ENCODE results near the gene AAK1. TPM values are rescaled to one million over a fixed set of nuclear protein-coding genes. Genes with fewer than 3 reads are reported as not detected.
"Not testable (repeated sequence)": the region's sequence is repeated elsewhere in the genome, so short reads cannot be mapped to it uniquely, and the experiment has no call there.

Gene AAK1
- total RNA-seq, 1 donor from 2014 or later, result 20.8 TPM

DNA sequence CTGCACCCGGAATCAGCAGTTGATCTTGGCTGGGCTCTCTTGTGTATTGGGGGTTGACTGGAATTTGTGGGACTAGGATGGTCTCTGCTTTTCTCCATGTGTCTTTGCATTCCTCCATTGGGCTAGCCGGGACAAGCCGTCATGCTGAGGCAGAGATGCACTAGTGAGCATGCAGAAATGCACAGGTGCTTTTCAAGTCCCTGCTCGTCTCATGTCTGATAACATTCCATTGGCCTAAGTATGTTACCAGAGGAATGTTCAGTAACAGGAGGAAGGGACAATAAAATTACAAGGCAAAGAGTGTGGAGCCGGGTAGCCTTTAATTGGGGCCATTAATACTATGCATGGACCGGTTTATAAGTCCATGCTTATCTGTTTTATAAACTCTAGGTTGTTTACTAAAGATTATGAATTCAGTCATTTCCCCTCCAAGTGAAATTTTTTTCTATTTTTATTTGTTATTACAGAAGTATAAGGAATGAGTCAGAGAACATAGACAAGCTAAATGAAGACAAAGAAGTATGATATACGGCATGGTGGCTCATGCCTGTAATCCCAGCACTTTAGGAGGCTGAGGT is 24.4 kb upstream of the AAK1 start:
- no peak overlapping the region for H3K27ac Mint-ChIP-seq

DNA sequence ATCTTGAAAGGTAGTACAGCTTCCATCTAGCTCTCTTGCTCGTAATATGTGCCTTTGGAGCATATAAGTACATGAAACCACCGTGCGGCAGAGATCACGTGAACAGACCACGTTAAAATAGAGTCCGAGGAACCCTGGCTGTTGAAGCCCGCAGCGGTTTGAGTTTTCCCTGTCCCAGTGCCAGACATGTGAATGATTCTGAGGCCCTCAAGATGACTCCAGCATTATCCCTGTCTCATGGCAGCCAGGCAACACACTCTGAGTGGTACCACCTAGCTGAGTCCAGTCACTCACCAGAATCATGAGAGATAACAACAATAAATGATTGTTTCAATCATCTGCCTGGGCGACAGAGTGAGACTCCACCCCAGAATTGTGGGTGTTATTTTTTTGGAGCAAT is 21.6 kb upstream of the AAK1 start:
- no peak overlapping the region for H3K4me3 ChIP-seq
- TF ChIP-seq EZH2phosphoT487 (IDR thresholded peaks at IDR 0.05), result no peak
- TF ChIP-seq, protein P1, sequence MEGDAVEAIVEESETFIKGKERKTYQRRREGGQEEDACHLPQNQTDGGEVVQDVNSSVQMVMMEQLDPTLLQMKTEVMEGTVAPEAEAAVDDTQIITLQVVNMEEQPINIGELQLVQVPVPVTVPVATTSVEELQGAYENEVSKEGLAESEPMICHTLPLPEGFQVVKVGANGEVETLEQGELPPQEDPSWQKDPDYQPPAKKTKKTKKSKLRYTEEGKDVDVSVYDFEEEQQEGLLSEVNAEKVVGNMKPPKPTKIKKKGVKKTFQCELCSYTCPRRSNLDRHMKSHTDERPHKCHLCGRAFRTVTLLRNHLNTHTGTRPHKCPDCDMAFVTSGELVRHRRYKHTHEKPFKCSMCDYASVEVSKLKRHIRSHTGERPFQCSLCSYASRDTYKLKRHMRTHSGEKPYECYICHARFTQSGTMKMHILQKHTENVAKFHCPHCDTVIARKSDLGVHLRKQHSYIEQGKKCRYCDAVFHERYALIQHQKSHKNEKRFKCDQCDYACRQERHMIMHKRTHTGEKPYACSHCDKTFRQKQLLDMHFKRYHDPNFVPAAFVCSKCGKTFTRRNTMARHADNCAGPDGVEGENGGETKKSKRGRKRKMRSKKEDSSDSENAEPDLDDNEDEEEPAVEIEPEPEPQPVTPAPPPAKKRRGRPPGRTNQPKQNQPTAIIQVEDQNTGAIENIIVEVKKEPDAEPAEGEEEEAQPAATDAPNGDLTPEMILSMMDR (IDR thresholded peaks at IDR 0.05), result no peak
- no peak for TF ChIP-seq EZH2 (IDR thresholded peaks at IDR 0.05)
- H3K27me3 ChIP-seq, result no peaks in the 10 kb centered on the region
- no peaks in the 10 kb centered on the region for H3K4me1 Mint-ChIP-seq
- DNase-seq (ENCODE audit: low spot score), result no peak
- no peaks in the 10 kb centered on the region for H3K27me3 Mint-ChIP-seq (ENCODE audit: insufficient read depth, low read depth)
- no peak overlapping the region for H3K27ac Mint-ChIP-seq
- H3K9me3 Mint-ChIP-seq, result peaks cover 5% of the 10 kb centered on the region
- no peaks in the 10 kb centered on the region for H3K36me3 Mint-ChIP-seq
- H3K9ac ChIP-seq, result no peak overlapping the region
- H3K36me3 ChIP-seq, result no peaks in the 10 kb centered on the region
- H3K79me2 ChIP-seq (ENCODE audit: low read depth), result no peaks in the 10 kb centered on the region
- no peak overlapping the region for H3K27ac ChIP-seq
- H3K4me2 ChIP-seq, result no peak overlapping the region
- H3K9me3 ChIP-seq (ENCODE audit: low read depth), result no peaks in the 10 kb centered on the region
- no peak overlapping the region for H3K4me3 Mint-ChIP-seq
- H3K4me1 ChIP-seq, result no peaks in the 10 kb centered on the region
- H4K20me1 ChIP-seq (ENCODE audit: low read depth), result no peaks in the 10 kb centered on the region
- no peak overlapping the region for H2AFZ ChIP-seq (replicated peaks)
- H3F3A ChIP-seq (ENCODE audit: low read depth), result no peaks in the 10 kb centered on the region

More for the DNA sequence above, 24.4 kb upstream of the AAK1 start:
- H3K36me3 Mint-ChIP-seq, result no peaks in the 10 kb centered on the region
- Histone ChIP-seq H3K36me3 (no peaks in the 10 kb centered on the region), H3F3A (ENCODE audit: low read depth) (no peaks in the 10 kb centered on the region), H3K4me3 (no peak overlapping the region), H2AFZ (replicated peaks) (no peak overlapping the region), H3K27me3 (no peaks in the 10 kb centered on the region), H4K20me1 (ENCODE audit: low read depth) (no peaks in the 10 kb centered on the region), H3K9ac (no peak overlapping the region), H3K79me2 (ENCODE audit: low read depth) (no peaks in the 10 kb centered on the region), H3K4me2 (no peak overlapping the region), H3K27ac (no peak overlapping the region), H3K4me1 (no peaks in the 10 kb centered on the region), H3K9me3 (ENCODE audit: low read depth) (peaks cover 4% of the 10 kb centered on the region)
- no peak overlapping the region for H3K4me3 Mint-ChIP-seq
- H3K9me3 Mint-ChIP-seq, result peaks cover 5% of the 10 kb centered on the region
- H3K4me1 Mint-ChIP-seq, result no peaks in the 10 kb centered on the region
- H3K27me3 Mint-ChIP-seq (ENCODE audit: insufficient read depth, low read depth), result no peaks in the 10 kb centered on the region
- TF ChIP-seq EZH2phosphoT487 (IDR thresholded peaks at IDR 0.05) (no peak), EZH2 (IDR thresholded peaks at IDR 0.05) (no peak)
- TF ChIP-seq, protein P1 (IDR thresholded peaks at IDR 0.05), result no peak
- no peak for DNase-seq (ENCODE audit: low spot score)

DNA sequence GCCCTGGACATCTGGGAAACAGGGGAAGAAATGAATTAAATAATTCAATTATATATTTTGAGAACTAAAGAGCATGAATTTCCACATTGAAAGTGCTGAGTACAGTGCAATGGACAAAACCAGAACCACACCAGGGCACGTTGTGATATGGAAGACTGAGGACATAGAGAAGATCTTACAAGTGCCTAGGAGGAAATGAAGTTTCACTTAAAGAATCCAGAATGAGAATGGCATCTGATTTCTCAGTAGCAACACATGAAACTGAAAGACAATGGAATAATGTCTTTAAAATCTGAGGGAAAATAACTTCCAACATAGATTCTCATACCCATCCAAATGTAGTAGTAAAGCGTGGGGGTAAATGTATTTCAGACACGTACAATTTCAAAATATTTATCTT is 20.3 kb upstream of the AAK1 start:
- no peak overlapping the region for H3K4me3 ChIP-seq
- Mint-ChIP-seq H3K27ac (no peak overlapping the region), H3K36me3 (no peaks in the 10 kb centered on the region), H3K4me3 (no peak overlapping the region), H3K9me3 (peaks cover 5% of the 10 kb centered on the region), H3K27me3 (ENCODE audit: insufficient read depth, low read depth) (no peaks in the 10 kb centered on the region), H3K4me1 (no peaks in the 10 kb centered on the region)
- TF ChIP-seq, protein P1 (IDR thresholded peaks at IDR 0.05), result no peak
- no peak for TF ChIP-seq EZH2 (IDR thresholded peaks at IDR 0.05)
- TF ChIP-seq EZH2phosphoT487 (IDR thresholded peaks at IDR 0.05), result no peak
- DNase-seq (ENCODE audit: low spot score), result no peak
- H3K9me3 ChIP-seq (ENCODE audit: low read depth), result no peaks in the 10 kb centered on the region
- H3K79me2 ChIP-seq (ENCODE audit: low read depth), result no peaks in the 10 kb centered on the region
- no peaks in the 10 kb centered on the region for H3K36me3 ChIP-seq
- H3K4me2 ChIP-seq, result no peak overlapping the region
- H4K20me1 ChIP-seq (ENCODE audit: low read depth), result no peaks in the 10 kb centered on the region
- H3K27ac ChIP-seq, result no peak overlapping the region
- H3K9ac ChIP-seq, result no peak overlapping the region
- H2AFZ ChIP-seq (replicated peaks), result no peak overlapping the region
- no peaks in the 10 kb centered on the region for H3K4me1 ChIP-seq
- no peaks in the 10 kb centered on the region for H3F3A ChIP-seq (ENCODE audit: low read depth)
- H3K27me3 ChIP-seq, result no peaks in the 10 kb centered on the region

DNA sequence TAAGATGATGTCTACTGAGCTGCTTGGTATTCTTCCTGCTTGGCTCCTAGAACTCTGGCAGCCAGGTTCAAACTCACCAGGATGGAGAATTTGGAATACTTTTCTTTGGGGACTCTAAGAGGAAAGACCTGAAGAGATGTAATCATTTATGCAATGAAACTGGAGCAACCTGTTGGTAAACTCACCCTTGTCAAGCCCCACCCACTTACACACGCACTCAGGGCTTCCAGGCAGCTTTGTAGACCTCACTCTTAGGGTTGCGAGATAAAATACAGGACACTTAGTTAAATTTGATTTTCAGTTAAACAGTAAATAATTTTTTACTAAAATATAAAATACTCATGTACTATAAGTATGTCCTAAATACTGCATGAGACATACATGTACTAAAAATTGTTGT is 19.0 kb upstream of the AAK1 start:
- H3K27me3 Mint-ChIP-seq (ENCODE audit: insufficient read depth, low read depth); H2AFZ ChIP-seq (replicated peaks); H3K36me3 Mint-ChIP-seq; H3K79me2 ChIP-seq (ENCODE audit: low read depth); H3K4me2 ChIP-seq; H3K27ac Mint-ChIP-seq; H3F3A ChIP-seq (ENCODE audit: low read depth); H3K4me3 Mint-ChIP-seq; H3K9ac ChIP-seq; H3K9me3 ChIP-seq (ENCODE audit: low read depth); H3K27ac ChIP-seq; H4K20me1 ChIP-seq (ENCODE audit: low read depth); H3K4me1 ChIP-seq; H3K27me3 ChIP-seq; H3K4me1 Mint-ChIP-seq; DNase-seq (ENCODE audit: low spot score); H3K4me3 ChIP-seq; H3K9me3 Mint-ChIP-seq; H3K36me3 ChIP-seq: not testable (repeated sequence)

Data from neural progenitor cell (in vitro differentiated cells).